Sigmoid colon (tissue), 4 donors: Measurements from ENCODE around the gene ZNF511.
"Not testable (repeated sequence)": the region's sequence is repeated elsewhere in the genome, so short reads cannot be mapped to it uniquely, and the experiment has no call there.

Experiments
- CTCF ChIP-seq, 4 experiments: fragments of 450-650 bp in 3 of 4; fragments of 200-600 bp in 1 of 4; IDR thresholded peaks; one replicate each; pipeline ENCODE4 v1.5.1; 2016 to 2019; ENCODE audit warnings: antibody characterized with exemption in 4 of 4, mild to moderate bottlenecking in 3 of 4, moderate library complexity in 2 of 4
- EP300 ChIP-seq, 4 donors: sonication (generic); formaldehyde crosslinking; IDR thresholded peaks; one replicate each; pipeline ENCODE4 v1.6.1; 2017; ENCODE audit warnings: antibody characterized with exemption in 4 of 4

- TF ChIP-seq CTCF, EP300 (IDR thresholded peaks at IDR 0.05): not testable (repeated sequence)
Measured at GRCh38 chr10:133320852-133321422, 12.2 kb downstream of the ZNF511 start.
